SK-N-SH (cell line): ENCODE measurements around the gene CACNA2D3. TPM values are rescaled to one million over a fixed set of nuclear protein-coding genes. Genes with fewer than 3 reads are reported as not detected.

Experiments
- CTCF ChIA-PET: fragments of 300-600, 350-600 bp; formaldehyde crosslinking; extraction: SDS; loops from one replicate; lab custom pipeline; 2021; lab: Yijun Ruan, JAX
- POLR2A ChIA-PET: fragments of 350-600 bp; sonication (Branson Sonifier 250); formaldehyde crosslinking; extraction: SDS; loops from one replicate; lab custom pipeline; 2020; ENCODE audit warnings: antibody characterized with exemption, inconsistent platforms; lab: Yijun Ruan, JAX
- DNase-seq: peaks from one replicate; pipeline ENCODE4 v3.0.0; 2012
- H2AFZ ChIP-seq: fragments of 200-600 bp; sonication (generic); 2 replicates; pipeline ENCODE4 v1.8.1; 2016; ENCODE audit warnings: antibody characterized with exemption, mild to moderate bottlenecking, low read depth
- H3F3A ChIP-seq: fragments of 200-600 bp; sonication (generic); replicated peaks from 2 replicates; pipeline ENCODE3; 2016; ENCODE audit warnings: antibody characterized with exemption, mild to moderate bottlenecking; ENCODE audit not compliant: insufficient read depth
- H3K27ac ChIP-seq, 2 experiments: fragments of 200-500 bp in 1 of 2; fragments of 200-600 bp in 1 of 2; sonication (Bioruptor generic) in 1 of 2; sonication (generic), shearing (Covaris generic) in 1 of 2; 2 replicates each; pipeline versions ENCODE4 v1.5.1 to v1.6.1; 2014 to 2016; ENCODE audit warnings: low read depth in 2 of 2, inconsistent platforms in 1 of 2, low read length in 1 of 2, mild to moderate bottlenecking in 1 of 2, mixed read lengths in 1 of 2
- H3K27me3 ChIP-seq: fragments of 200-600 bp; sonication (generic), shearing (Covaris generic); 2 replicates; pipeline ENCODE4 v1.6.1; 2016; ENCODE audit warnings: mixed run types; ENCODE audit not compliant: insufficient read depth
- H3K36me3 ChIP-seq, 2 experiments: fragments of 200-500 bp in 1 of 2; fragments of 200-600 bp in 1 of 2; sonication (Bioruptor generic) in 1 of 2; sonication (generic) in 1 of 2; replicated peaks in 1 of 2; 2 replicates each; pipeline versions ENCODE3 to v1.5.1; 2014 to 2016; ENCODE audit warnings: low read length in 1 of 2, mild to moderate bottlenecking in 1 of 2; ENCODE audit not compliant: insufficient read depth in 2 of 2, control insufficient read depth in 1 of 2
- H3K4me1 ChIP-seq, 2 experiments: fragments of 200-500 bp in 1 of 2; fragments of 200-600 bp in 1 of 2; sonication (Bioruptor generic) in 1 of 2; sonication (generic), shearing (Covaris generic) in 1 of 2; 2 replicates each; pipeline versions ENCODE4 v1.5.1 to v1.6.1; 2014 to 2016; ENCODE audit warnings: low read depth in 1 of 2, low read length in 1 of 2, mixed run types in 1 of 2; ENCODE audit not compliant: insufficient read depth in 2 of 2, control insufficient read depth in 1 of 2
- H3K4me2 ChIP-seq: fragments of 200-600 bp; sonication (generic), shearing (Covaris generic); 2 replicates; pipeline ENCODE4 v1.6.1; 2017; ENCODE audit warnings: mixed run types
- H3K4me3 ChIP-seq, 2 experiments: fragments of 200-500 bp in 1 of 2; fragments of 200-600 bp in 1 of 2; sonication (Bioruptor generic) in 1 of 2; sonication (generic), shearing (Covaris generic) in 1 of 2; 2 replicates each; pipeline versions ENCODE4 v1.5.1 to v1.8.1; 2014 to 2016; ENCODE audit warnings: low read depth in 2 of 2, inconsistent platforms in 1 of 2, low read length in 1 of 2, mild to moderate bottlenecking in 1 of 2, mixed read lengths in 1 of 2, moderate library complexity in 1 of 2
- H3K79me2 ChIP-seq: fragments of 200-600 bp; sonication (generic); 2 replicates; pipeline ENCODE4 v1.8.1; 2017; ENCODE audit warnings: mild to moderate bottlenecking; ENCODE audit not compliant: insufficient read depth
- H3K9ac ChIP-seq: fragments of 200-600 bp; sonication (generic); 2 replicates; pipeline ENCODE4 v1.6.1; 2017; ENCODE audit warnings: mixed run types
- H3K9me2 ChIP-seq: fragments of 200-600 bp; sonication (generic); 2 replicates; pipeline ENCODE4 v1.6.1; 2017; ENCODE audit warnings: mixed run types
- H3K9me3 ChIP-seq: fragments of 200-600 bp; sonication (generic); 2 replicates; pipeline ENCODE4 v1.6.1; 2017; ENCODE audit warnings: mixed run types, mild to moderate bottlenecking, moderate library complexity
- H4K20me1 ChIP-seq: fragments of 200-600 bp; sonication (generic); 2 replicates; pipeline ENCODE4 v1.6.1; 2017; ENCODE audit warnings: mild to moderate bottlenecking, mixed run types; ENCODE audit not compliant: insufficient read depth
- EP300 ChIP-seq, 2 experiments: IDR thresholded peaks; 2 replicates each; pipeline versions ENCODE4 v1.4.0 to v1.6.1; 2012; ENCODE audit warnings: borderline replicate concordance in 1 of 2, low read depth in 1 of 2, low read length in 1 of 2
- EZH2phosphoT487 ChIP-seq: fragments of 200-600 bp; sonication (generic); IDR thresholded peaks from 2 replicates; pipeline ENCODE4 v1.6.1; 2017; ENCODE audit warnings: low read depth, mixed run types, mild to moderate bottlenecking, antibody characterized with exemption, moderate library complexity, borderline replicate concordance
- FOSL2 ChIP-seq: IDR thresholded peaks from 2 replicates; pipeline ENCODE4 v1.4.0; 2012; ENCODE audit warnings: low read depth, mild to moderate bottlenecking, moderate library complexity, borderline replicate concordance
- FOXJ3 ChIP-seq: sonication (generic); formaldehyde crosslinking; IDR thresholded peaks from 2 replicates; pipeline ENCODE4 v1.5.1; 2020; ENCODE audit warnings: mild to moderate bottlenecking, missing genetic modification reagents
- GATA2 ChIP-seq: sonication (generic); formaldehyde crosslinking; IDR thresholded peaks from 2 replicates; pipeline ENCODE4 v1.5.0; 2020; ENCODE audit warnings: mild to moderate bottlenecking, missing genetic modification reagents
- JUND ChIP-seq: IDR thresholded peaks from 2 replicates; pipeline ENCODE4 v1.4.0; 2012
- NFIC ChIP-seq: IDR thresholded peaks from 2 replicates; pipeline ENCODE4 v1.4.0; 2012; ENCODE audit warnings: borderline replicate concordance
- NRF1 ChIP-seq: IDR thresholded peaks from 2 replicates; pipeline ENCODE4 v1.6.1; 2012; ENCODE audit warnings: low read depth, mild to moderate bottlenecking, low read length
- POLR2AphosphoS5 ChIP-seq: IDR thresholded peaks from 2 replicates; pipeline ENCODE4 v1.6.1; 2012; ENCODE audit warnings: low read depth, low read length
- RAD21 ChIP-seq: IDR thresholded peaks from 2 replicates; pipeline ENCODE4 v1.6.1; 2012; ENCODE audit warnings: mild to moderate bottlenecking, low read length
- REST ChIP-seq: IDR thresholded peaks from 2 replicates; pipeline ENCODE4 v1.6.1; 2012; ENCODE audit warnings: mild to moderate bottlenecking, low read depth, low read length, moderate library complexity
- RXRA ChIP-seq: IDR thresholded peaks from 2 replicates; pipeline ENCODE4 v1.4.0; 2012; ENCODE audit warnings: low read depth, mild to moderate bottlenecking, borderline replicate concordance
- SIN3A ChIP-seq: IDR thresholded peaks from 2 replicates; pipeline ENCODE4 v1.6.1; 2012; ENCODE audit warnings: low read depth, mild to moderate bottlenecking, low read length, moderate library complexity, borderline replicate concordance
- TCF12 ChIP-seq: IDR thresholded peaks from 2 replicates; pipeline ENCODE4 v1.4.0; 2012
- TEAD4 ChIP-seq: IDR thresholded peaks from 2 replicates; pipeline ENCODE4 v1.4.0; 2012; ENCODE audit warnings: mild to moderate bottlenecking, borderline replicate concordance; ENCODE audit not compliant: insufficient read depth
- YY1 ChIP-seq: IDR thresholded peaks from 2 replicates; pipeline ENCODE4 v1.4.0; 2012; ENCODE audit warnings: low read depth, mild to moderate bottlenecking
- WGBS: methylation state at CpG from one replicate; pipeline ENCODE4 v1.1.6; 2017; ENCODE audit warnings: low lambda C conversion rate; 5-methylcytosine and 5-hydroxymethylcytosine counted together
- polyA plus RNA-seq, 3 experiments: library from polyadenylated mRNA; depleted of rRNA; stranded (reverse); fragments of >200 nt; gene quantifications; 2 replicates each; pipeline ENCODE4 v1.2.3, GENCODE V29; 2012
- TF ChIP-seq, protein P1 (sequence below): IDR thresholded peaks from 2 replicates; pipeline ENCODE4; 2012

The CACNA2D3 gene
- polyA plus RNA-seq, 1 of the 3 experiments (the other 2 are of a cell fraction) = 0.15 TPM

GRCh38 chr3:54951405-54951804, 829.1 kb downstream of the CACNA2D3 start (continued):
- TF ChIP-seq REST (no peak), EZH2phosphoT487 (no peak), TCF12 (peak; percentile 54; the same call in 1 of the 2 replicates), RAD21 (peak; percentile 85), GATA2 (CRISPR knock-in tag) (no peak)

GRCh38 chr3:54954022-54954421, 831.7 kb downstream of the CACNA2D3 start:
- H3K27me3 ChIP-seq = no peaks in the 10 kb centered on the region
- peak overlapping the region; percentile 63 to 68 for H3K27ac ChIP-seq
- H3K9me3 ChIP-seq = no peaks in the 10 kb centered on the region
- H3K9me2 ChIP-seq = no peaks in the 10 kb centered on the region
- 0 out of 2 replicates have a peak overlapping the region, but pooled peaks have one; percentile 1 for H2AFZ ChIP-seq
- H3K79me2 ChIP-seq = no peaks in the 10 kb centered on the region
- peaks cover 9 to 29% of the 10 kb centered on the region in 2 experiments; a peak in 3 of 4 replicates for H3K4me1 ChIP-seq
- peak overlapping the region; percentile 48 for H3K9ac ChIP-seq
- no peaks in the 10 kb centered on the region for H3F3A ChIP-seq
- peak; percentile 13 for DNase-seq
- H4K20me1 ChIP-seq = no peaks in the 10 kb centered on the region
- TF ChIP-seq NRF1 = no peak
- TF ChIP-seq RXRA = peak; percentile 96
- no peak for TF ChIP-seq FOXJ3 (CRISPR knock-in tag)
- TF ChIP-seq TEAD4 = 0 out of 2 replicates have a peak, but pooled peaks have one; percentile 49
- TF ChIP-seq GATA2 (CRISPR knock-in tag) = no peak
- TF ChIP-seq JUND = peak; percentile 65
- peak; percentile 39; the same call in 1 of the 2 replicates for TF ChIP-seq POLR2AphosphoS5
- TF ChIP-seq, protein P1, sequence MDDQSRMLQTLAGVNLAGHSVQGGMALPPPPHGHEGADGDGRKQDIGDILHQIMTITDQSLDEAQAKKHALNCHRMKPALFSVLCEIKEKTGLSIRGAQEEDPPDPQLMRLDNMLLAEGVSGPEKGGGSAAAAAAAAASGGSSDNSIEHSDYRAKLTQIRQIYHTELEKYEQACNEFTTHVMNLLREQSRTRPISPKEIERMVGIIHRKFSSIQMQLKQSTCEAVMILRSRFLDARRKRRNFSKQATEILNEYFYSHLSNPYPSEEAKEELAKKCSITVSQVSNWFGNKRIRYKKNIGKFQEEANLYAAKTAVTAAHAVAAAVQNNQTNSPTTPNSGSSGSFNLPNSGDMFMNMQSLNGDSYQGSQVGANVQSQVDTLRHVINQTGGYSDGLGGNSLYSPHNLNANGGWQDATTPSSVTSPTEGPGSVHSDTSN = peak; percentile 49
- no peak for TF ChIP-seq SIN3A
- TF ChIP-seq TCF12 = peak; percentile 88
- peak; percentile 74 for TF ChIP-seq NFIC
- TF ChIP-seq FOSL2 = peak; percentile 78; the same call in 1 of the 2 replicates
- TF ChIP-seq EP300 (IDR thresholded peaks at IDR 0.05; ENCODE audit: borderline replicate concordance in 1 of 2, low read depth in 1 of 2, low read length in 1 of 2) = peak in 1 of 2 experiments; percentile 77; a peak in 2 of 4 replicates
- 0 out of 2 replicates have a peak, but pooled peaks have one; percentile 32 for TF ChIP-seq REST
- TF ChIP-seq YY1 = no peak
- TF ChIP-seq, all 33 proteins: peak for 10
- POLR2A ChIA-PET = no interaction called here
- peak overlapping the region; percentile 5; the same call in 1 of the 2 replicates for H3K4me2 ChIP-seq
- WGBS = 16% methylated on average over 3 of the region's 5 CpGs
- no peaks in the 10 kb centered on the region for H3K36me3 ChIP-seq
- CTCF ChIA-PET = interaction anchor here (1.1 kb wide), 1 partner anchor 101 kb away, joined by 3 read pairs; no protein-coding TSS in a partner anchor
- H3K4me3 ChIP-seq = no peak overlapping the region
